Omental fat pad (tissue), 4 donors: ENCODE data around the gene ATP6AP1. TPM values are rescaled to one million over a fixed set of nuclear protein-coding genes. Genes with fewer than 3 reads are reported as not detected.

Experiments used
- ATAC-seq: fragments of 150-250 bp; one replicate; pipeline ENCODE4 v1.9.1; 2016; ENCODE audit warnings: mild to moderate bottlenecking, moderate library complexity; ENCODE audit not compliant: low FRiP score
- DNase-seq: peaks from one replicate; pipeline ENCODE4 v3.0.0-alpha.2; 2019; ENCODE audit warnings: low spot score
- total RNA-seq, 4 donors: library from RNA; depleted of rRNA; stranded (reverse); fragments of >200 nt; gene quantifications; one replicate each; pipeline ENCODE4 v1.1.0, GENCODE V29; 2016
- TF ChIP-seq, protein P1 (sequence below), 3 donors: fragments of 450-650 bp; IDR thresholded peaks; one replicate each; pipeline ENCODE4 v1.5.1; 2016 to 2017; ENCODE audit warnings: antibody characterized with exemption in 3 of 3, mild to moderate bottlenecking in 3 of 3, moderate library complexity in 2 of 3

Gene ATP6AP1
- total RNA-seq, 4 donors from 2014 or later, result 23.8 to 51.8 (median 37.2) TPM

- DNase-seq (no peak), ATAC-seq (no peak)
- TF ChIP-seq, protein P1, sequence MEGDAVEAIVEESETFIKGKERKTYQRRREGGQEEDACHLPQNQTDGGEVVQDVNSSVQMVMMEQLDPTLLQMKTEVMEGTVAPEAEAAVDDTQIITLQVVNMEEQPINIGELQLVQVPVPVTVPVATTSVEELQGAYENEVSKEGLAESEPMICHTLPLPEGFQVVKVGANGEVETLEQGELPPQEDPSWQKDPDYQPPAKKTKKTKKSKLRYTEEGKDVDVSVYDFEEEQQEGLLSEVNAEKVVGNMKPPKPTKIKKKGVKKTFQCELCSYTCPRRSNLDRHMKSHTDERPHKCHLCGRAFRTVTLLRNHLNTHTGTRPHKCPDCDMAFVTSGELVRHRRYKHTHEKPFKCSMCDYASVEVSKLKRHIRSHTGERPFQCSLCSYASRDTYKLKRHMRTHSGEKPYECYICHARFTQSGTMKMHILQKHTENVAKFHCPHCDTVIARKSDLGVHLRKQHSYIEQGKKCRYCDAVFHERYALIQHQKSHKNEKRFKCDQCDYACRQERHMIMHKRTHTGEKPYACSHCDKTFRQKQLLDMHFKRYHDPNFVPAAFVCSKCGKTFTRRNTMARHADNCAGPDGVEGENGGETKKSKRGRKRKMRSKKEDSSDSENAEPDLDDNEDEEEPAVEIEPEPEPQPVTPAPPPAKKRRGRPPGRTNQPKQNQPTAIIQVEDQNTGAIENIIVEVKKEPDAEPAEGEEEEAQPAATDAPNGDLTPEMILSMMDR (IDR thresholded peaks at IDR 0.05), result no peak
Observed at GRCh38 chrX:154440623-154441357, 12.3 kb downstream of the ATP6AP1 start.

DNA sequence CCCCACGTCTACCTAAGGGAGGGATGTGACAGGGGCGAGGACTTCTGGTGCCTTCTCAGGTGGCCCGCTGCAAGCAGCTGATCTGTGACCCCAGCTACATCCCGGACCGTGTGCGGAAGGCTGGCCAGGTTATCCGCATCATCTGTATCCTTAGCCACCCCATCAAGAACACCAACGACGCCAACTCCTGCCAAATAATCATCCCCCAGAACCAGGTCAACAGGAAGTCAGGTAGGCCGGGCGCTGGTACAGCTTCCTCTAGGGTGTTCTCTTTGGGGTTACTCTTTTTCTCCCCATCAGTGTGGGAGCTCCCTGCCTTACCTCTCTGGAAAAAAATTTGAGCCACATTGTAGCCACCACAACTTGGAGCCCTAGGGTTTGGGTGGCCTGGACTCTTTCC lies 13.1 kb downstream of the ATP6AP1 start:
- TF ChIP-seq, protein P1 (IDR thresholded peaks at IDR 0.05), result no peak
- no peak for DNase-seq
- ATAC-seq, result no peak

- ATAC-seq (no peak), DNase-seq (no peak)
- TF ChIP-seq, protein P1 (IDR thresholded peaks at IDR 0.05), result no peak
Observed at GRCh38 chrX:154441984-154442707, 13.7 kb downstream of the ATP6AP1 start.

DNA sequence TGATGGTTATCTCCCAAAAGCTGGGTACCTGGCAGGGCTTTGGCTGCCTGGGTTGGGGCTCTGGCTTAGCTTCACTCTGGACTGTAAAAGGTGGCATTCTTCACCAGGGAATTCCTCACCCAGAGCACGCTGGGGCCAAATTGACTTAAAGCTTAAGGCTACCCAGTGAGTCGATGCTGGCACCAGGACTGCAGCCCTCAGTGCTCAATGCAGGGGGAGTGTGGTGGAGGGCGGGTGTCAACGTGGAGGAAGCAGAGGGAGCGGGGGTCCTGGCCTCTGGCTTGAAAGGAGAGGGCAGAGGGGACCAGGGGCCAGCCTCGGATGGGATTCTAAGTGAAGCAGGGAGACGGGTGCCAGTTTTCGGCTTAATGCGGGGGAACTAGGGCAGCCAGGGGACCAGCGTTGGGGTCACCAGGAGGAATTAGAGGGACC lies 15.0 kb downstream of the ATP6AP1 start:
- DNase-seq (no peak), ATAC-seq (no peak)
- TF ChIP-seq, protein P1 (IDR thresholded peaks at IDR 0.05), result no peak

- DNase-seq, result no peak
- TF ChIP-seq, protein P1 (IDR thresholded peaks at IDR 0.05), result no peak
- ATAC-seq, result peak; percentile 82
Observed at GRCh38 chrX:154443992-154444754, 15.7 kb downstream of the ATP6AP1 start, which contains the start of gene FAM50A. FAM50A (plus strand) TSS chrX:154444141; CDS start chrX:154444236, 95 bp downstream.

DNA sequence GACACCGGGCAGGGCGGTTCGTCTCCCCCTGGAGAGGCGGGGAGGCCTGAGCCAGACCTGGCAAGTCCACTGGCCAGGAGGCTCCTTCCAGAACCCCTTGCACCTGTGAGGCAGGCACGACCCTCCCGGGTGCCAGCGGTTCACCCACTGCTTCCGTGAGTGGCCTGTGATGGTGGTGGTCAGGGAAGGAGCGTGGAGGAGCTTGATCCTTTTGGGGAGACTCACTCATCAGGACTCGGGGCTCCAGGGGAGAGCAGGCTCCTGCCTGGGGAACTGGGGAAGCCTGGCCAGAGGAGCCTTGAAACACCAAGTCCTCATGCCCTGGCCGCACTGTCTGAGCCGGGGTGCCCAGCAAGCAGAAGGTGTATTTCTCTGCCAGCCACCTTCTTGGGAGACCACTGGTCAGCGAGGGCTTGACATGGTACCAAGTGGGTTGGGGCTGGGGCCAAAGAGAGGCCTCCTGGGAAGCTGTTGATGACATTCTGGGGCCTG lies 16.3 kb downstream of the ATP6AP1 start:
- ATAC-seq (no peak), DNase-seq (no peak)
- TF ChIP-seq, protein P1 (IDR thresholded peaks at IDR 0.05), result no peak
